MM.1S (cell line): ENCODE measurements around the gene DOCK10.

Source experiments
- CTCF ChIP-seq: fragments of 300-600 bp; sonication (generic); IDR thresholded peaks from 2 replicates; pipeline ENCODE4 v1.5.1; 2016; ENCODE audit warnings: antibody characterized with exemption, low read length, mixed read lengths
- EZH2 ChIP-seq: fragments of 300-600 bp; sonication (generic); optimal IDR thresholded peaks from 2 replicates; pipeline ENCODE3; 2017; ENCODE audit warnings: low read depth, mild to moderate bottlenecking, antibody characterized with exemption, low read length, mixed read lengths

GRCh38 chr2:224948005-224948404 is 94.3 kb downstream of the DOCK10 start:
- no peak for TF ChIP-seq CTCF
- no peak for TF ChIP-seq EZH2
